EH (cell line): Measurements from ENCODE around the gene FGF14.

Source experiments
- DNase-seq: peaks from one replicate; pipeline ENCODE4 v3.0.0-alpha.2; 2015; ENCODE audit warnings: low read depth

FGF14 gene

GRCh38 chr13:102367836-102368235, 34.0 kb downstream of the FGF14 start:
- no peak for DNase-seq

- DNase-seq = no peak
Measured at GRCh38 chr13:102361113-102361512, 40.7 kb downstream of the FGF14 start.

GRCh38 chr13:102359264-102359663, 42.6 kb downstream of the FGF14 start:
- no peak for DNase-seq

GRCh38 chr13:102355251-102355650, 46.6 kb downstream of the FGF14 start:
- no peak for DNase-seq

- no peak for DNase-seq
Measured at GRCh38 chr13:102354011-102354410, 47.8 kb downstream of the FGF14 start.

GRCh38 chr13:102351521-102351920, 50.3 kb downstream of the FGF14 start:
- no peak for DNase-seq

GRCh38 chr13:102347490-102347889, 54.4 kb downstream of the FGF14 start:
- no peak for DNase-seq

- no peak for DNase-seq
Measured at GRCh38 chr13:102346769-102347168, 55.1 kb downstream of the FGF14 start.

GRCh38 chr13:102344410-102344809, 57.4 kb downstream of the FGF14 start:
- DNase-seq = no peak

- DNase-seq = no peak
Measured at GRCh38 chr13:102333320-102334198, 68.3 kb downstream of the FGF14 start.

GRCh38 chr13:102328909-102329308, 72.9 kb downstream of the FGF14 start:
- DNase-seq = no peak

GRCh38 chr13:102327119-102327617, 74.7 kb downstream of the FGF14 start:
- DNase-seq = no peak

- DNase-seq = no peak
Measured at GRCh38 chr13:102326381-102327118, 75.3 kb downstream of the FGF14 start.

- no peak for DNase-seq
Measured at GRCh38 chr13:102325321-102325720, 76.5 kb downstream of the FGF14 start.

- DNase-seq = no peak
Measured at GRCh38 chr13:102323505-102323904, 78.3 kb downstream of the FGF14 start.

- DNase-seq = no peak
Measured at GRCh38 chr13:102323012-102323411, 78.8 kb downstream of the FGF14 start.

- DNase-seq = no peak
Measured at GRCh38 chr13:102322211-102322610, 79.6 kb downstream of the FGF14 start.

- DNase-seq = no peak
Measured at GRCh38 chr13:102318233-102318632, 83.6 kb downstream of the FGF14 start.

- DNase-seq = no peak
Measured at GRCh38 chr13:102317593-102317992, 84.3 kb downstream of the FGF14 start.

GRCh38 chr13:102316732-102317131, 85.1 kb downstream of the FGF14 start:
- no peak for DNase-seq

GRCh38 chr13:102312841-102313240, 89.0 kb downstream of the FGF14 start:
- DNase-seq = no peak

GRCh38 chr13:102311901-102312300, 89.9 kb downstream of the FGF14 start:
- DNase-seq = no peak

GRCh38 chr13:102311419-102311796, 90.4 kb downstream of the FGF14 start:
- DNase-seq = no peak
